Caco-2 (cell line): ENCODE results near the gene LRP1. TPM values are rescaled to one million over a fixed set of nuclear protein-coding genes. Genes with fewer than 3 reads are reported as not detected.

Experiments used
- BruUV-seq: library from RNA; stranded (reverse); fragments of 400-500 nt; replicated peaks from 2 replicates; lab custom pipeline; 2021; lab: Mats Ljungman, UMichigan
- CTCF ChIA-PET: fragments of 300-600 bp; sonication (Branson Sonifier 250); formaldehyde crosslinking; loops from one replicate; lab custom pipeline; 2022; ENCODE audit warnings: antibody characterized with exemption; lab: Charles Lee
- POLR2A ChIA-PET: fragments of 300-600 bp; sonication (Branson Sonifier 250); formaldehyde crosslinking; loops from one replicate; lab custom pipeline; 2022; ENCODE audit warnings: antibody characterized with exemption; lab: Charles Lee
- DNase-seq, 2 experiments: peaks; one replicate each; pipeline versions ENCODE4 v3.0.0 to v3.0.0-alpha.2; 2020 to 2022
- H3K27me3 ChIP-seq: replicated peaks from 2 replicates; pipeline ENCODE4 v1.6.0; 2011; ENCODE audit warnings: low read length; ENCODE audit not compliant: control insufficient read depth, insufficient read depth
- H3K36me3 ChIP-seq: 2 replicates; pipeline ENCODE4 v1.5.1; 2011; ENCODE audit warnings: low read length; ENCODE audit not compliant: control insufficient read depth, insufficient read depth
- H3K4me1 ChIP-seq: fragments of 250-450 bp; sonication (Bioruptor Pico); 2 replicates; pipeline ENCODE4 v1.5.1; 2020; ENCODE audit warnings: mild to moderate bottlenecking
- H3K4me3 ChIP-seq: 2 replicates; pipeline ENCODE4 v1.5.1; 2011; ENCODE audit warnings: low read depth, mild to moderate bottlenecking, control low read depth, low read length
- H3K9me3 ChIP-seq: fragments of 250-450 bp; sonication (Bioruptor Pico); 2 replicates; pipeline ENCODE4 v1.5.1; 2020; ENCODE audit warnings: mild to moderate bottlenecking, moderate library complexity
- H3K27ac Mint-ChIP-seq: one replicate; pipeline ENCODE4 v1.8.0; 2022; ENCODE audit warnings: mixed read lengths; ENCODE audit not compliant: unreplicated experiment
- H3K27me3 Mint-ChIP-seq: one replicate; pipeline ENCODE4 v1.8.0; 2022; ENCODE audit warnings: mixed read lengths; ENCODE audit not compliant: insufficient read depth, unreplicated experiment
- H3K36me3 Mint-ChIP-seq: one replicate; pipeline ENCODE4 v1.8.0; 2022; ENCODE audit warnings: mild to moderate bottlenecking, mixed read lengths; ENCODE audit not compliant: insufficient read depth, unreplicated experiment
- H3K4me1 Mint-ChIP-seq: one replicate; pipeline ENCODE4 v1.8.0; 2022; ENCODE audit warnings: low read depth, mixed read lengths; ENCODE audit not compliant: unreplicated experiment
- H3K4me3 Mint-ChIP-seq: one replicate; pipeline ENCODE4 v1.8.0; 2022; ENCODE audit warnings: mild to moderate bottlenecking, moderate library complexity, mixed read lengths; ENCODE audit not compliant: unreplicated experiment
- H3K9me3 Mint-ChIP-seq: one replicate; pipeline ENCODE4 v1.8.0; 2022; ENCODE audit warnings: mixed read lengths; ENCODE audit not compliant: unreplicated experiment
- CTCF ChIP-seq, 2 experiments: fragments of 200-600 bp in 1 of 2; IDR thresholded peaks; 1 replicate in 1 of 2; 2 replicates in 1 of 2; pipeline versions ENCODE4 v1.5.1 to v1.8.0; 2011 to 2022; ENCODE audit warnings: antibody characterized with exemption in 1 of 2, control low read depth in 1 of 2, inconsistent platforms in 1 of 2, low read depth in 1 of 2, low read length in 1 of 2, mild to moderate bottlenecking in 1 of 2, moderate library complexity in 1 of 2; ENCODE audit not compliant: insufficient read depth in 1 of 2, severe bottlenecking in 1 of 2, unreplicated experiment in 1 of 2
- intact Hi-C: fragments of 100-400 bp; cut with micrococcal nuclease; formaldehyde crosslinking; loops from one replicate; pipeline ENCODE4 v1.10.0; 2022; ENCODE audit not compliant: unreplicated experiment
- total RNA-seq: library from RNA; stranded (reverse); gene quantifications from 2 replicates; pipeline ENCODE4 v1.2.3, GENCODE V29; 2022

The LRP1 gene
- total RNA-seq, 1 experiment from 2014 or later, result 111 TPM

DNA sequence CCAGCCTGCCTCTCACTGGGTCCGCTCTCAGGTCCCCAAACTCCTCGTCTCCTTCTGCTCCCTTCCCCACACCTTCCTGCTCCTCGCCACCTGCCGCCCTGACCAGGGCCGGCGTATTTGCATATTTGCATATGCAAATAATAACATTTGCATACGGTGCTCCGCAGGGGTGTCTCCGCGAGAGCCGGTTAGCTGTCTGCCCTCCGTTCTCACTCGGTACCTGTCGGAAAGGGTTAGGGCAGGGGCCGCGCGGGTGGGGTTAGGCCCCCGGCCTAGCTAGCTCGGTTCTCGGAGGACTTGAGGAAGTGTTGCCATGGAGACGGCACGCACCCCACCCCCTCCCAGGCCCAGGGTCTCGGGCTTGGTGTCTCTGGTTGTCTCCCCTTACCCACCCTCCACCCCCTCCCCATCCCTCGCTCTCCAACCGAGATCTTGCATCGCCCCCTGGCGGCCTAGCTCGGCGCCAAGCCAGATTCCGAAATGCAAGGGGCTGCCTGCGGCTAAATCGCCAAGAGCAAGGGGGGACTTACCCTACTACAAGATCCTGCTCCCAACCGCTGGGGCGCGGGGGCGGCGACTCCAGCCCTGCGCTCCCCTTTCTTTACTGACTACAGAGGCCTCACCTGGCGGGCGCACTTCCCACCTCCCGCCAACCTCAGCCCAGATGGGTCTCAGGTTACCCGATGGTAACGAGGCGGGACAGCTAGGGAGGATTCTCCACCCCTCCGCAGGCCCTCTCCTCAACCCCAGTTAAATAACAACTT is 114.6 kb downstream of the LRP1 start:
- Mint-ChIP-seq H3K4me1 (peaks cover 32% of the 10 kb centered on the region), H3K36me3 (peaks cover 37% of the 10 kb centered on the region), H3K27ac (peak overlapping the region; percentile 46), H3K9me3 (no peaks in the 10 kb centered on the region), H3K4me3 (peak overlapping the region; percentile 74), H3K27me3 (peaks cover 7% of the 10 kb centered on the region)
- DNase-seq, result peak; percentile 84 to 91
- H3K27me3 ChIP-seq, result peaks cover 9% of the 10 kb centered on the region
- POLR2A ChIA-PET, result interaction anchor here (0.6 to 1.8 kb wide), 2 partner anchors 13 to 210 kb away, joined by 6 to 16 read pairs; partner anchors contain the start of gene SHMT2
- peak; percentile 74 to 84 for TF ChIP-seq CTCF (IDR thresholded peaks at IDR 0.05; ENCODE audit: insufficient read depth in 1 of 2, low read depth in 1 of 2, low read length in 1 of 2, severe bottlenecking in 1 of 2, unreplicated experiment in 1 of 2)
- no TSS peak for BruUV-seq
- CTCF ChIA-PET, result interaction anchor here (0.6 to 6.4 kb wide), 27 partner anchors 9 to 494 kb away, joined by 3 to 80 read pairs (median 5); partner anchors contain the start of genes INHBE, NXPH4 and SHMT2
- H3K36me3 ChIP-seq, result no peaks in the 10 kb centered on the region
- intact Hi-C loops, result loop anchor here (1.0 kb wide), 1 partner anchor 29 kb away; no protein-coding TSS in a partner anchor
- peaks cover 19% of the 10 kb centered on the region for H3K4me1 ChIP-seq
- H3K9me3 ChIP-seq, result no peaks in the 10 kb centered on the region
- peak overlapping the region; percentile 57 for H3K4me3 ChIP-seq

GRCh38 chr12:57243521-57244311 is 115.4 kb downstream of the LRP1 start:
- POLR2A ChIA-PET, result interaction anchor here (1.8 kb wide), 1 partner anchor 14 kb away, joined by 16 read pairs; the partner anchor contains the start of gene SHMT2
- Mint-ChIP-seq H3K9me3 (no peaks in the 10 kb centered on the region), H3K36me3 (peaks cover 28% of the 10 kb centered on the region), H3K4me1 (peaks cover 28% of the 10 kb centered on the region), H3K27me3 (peaks cover 7% of the 10 kb centered on the region), H3K27ac (peak overlapping the region; percentile 50), H3K4me3 (peak overlapping the region; percentile 74)
- Histone ChIP-seq H3K4me1 (peaks cover 19% of the 10 kb centered on the region), H3K36me3 (no peaks in the 10 kb centered on the region), H3K9me3 (no peaks in the 10 kb centered on the region), H3K4me3 (peak overlapping the region; percentile 57), H3K27me3 (peaks cover 9% of the 10 kb centered on the region)
- no TSS peak for BruUV-seq
- TF ChIP-seq CTCF (IDR thresholded peaks at IDR 0.05; ENCODE audit: insufficient read depth in 1 of 2, low read depth in 1 of 2, low read length in 1 of 2, severe bottlenecking in 1 of 2, unreplicated experiment in 1 of 2), result peak; percentile 66 to 82
- CTCF ChIA-PET, result interaction anchor here (0.6 to 6.4 kb wide), 24 partner anchors 8 to 493 kb away, joined by 3 to 80 read pairs (median 6); partner anchors contain the start of genes INHBE, NXPH4 and SHMT2
- intact Hi-C loops, result loop anchor here (1.0 kb wide), 1 partner anchor 29 kb away; no protein-coding TSS in a partner anchor
- DNase-seq, result peak; percentile 80 to 90

- peak in 1 of 2 experiments; percentile 27 for DNase-seq
- BruUV-seq, result no TSS peak
- no peaks in the 10 kb centered on the region for H3K9me3 Mint-ChIP-seq
- Histone ChIP-seq H3K36me3 (no peaks in the 10 kb centered on the region), H3K4me1 (peaks cover 17% of the 10 kb centered on the region), H3K4me3 (no peak overlapping the region), H3K9me3 (no peaks in the 10 kb centered on the region), H3K27me3 (peaks cover 9% of the 10 kb centered on the region)
- H3K4me1 Mint-ChIP-seq, result peaks cover 24% of the 10 kb centered on the region
- peaks cover 9% of the 10 kb centered on the region for H3K27me3 Mint-ChIP-seq
- CTCF ChIA-PET, result interaction anchor here (6.4 kb wide), 1 partner anchor 31 kb away, joined by 80 read pairs; no protein-coding TSS in a partner anchor
- H3K36me3 Mint-ChIP-seq, result peaks cover 23% of the 10 kb centered on the region
- peak overlapping the region; percentile 74 for H3K4me3 Mint-ChIP-seq
- POLR2A ChIA-PET, result no interaction called here
- H3K27ac Mint-ChIP-seq, result peak overlapping the region; percentile 50
- no peak for TF ChIP-seq CTCF (IDR thresholded peaks at IDR 0.05; ENCODE audit: insufficient read depth in 1 of 2, low read depth in 1 of 2, low read length in 1 of 2, severe bottlenecking in 1 of 2, unreplicated experiment in 1 of 2)
- intact Hi-C loops, result no loop called here
Observed at GRCh38 chr12:57244312-57244696, 116.0 kb downstream of the LRP1 start.
